SH-SY5Y (cell line): Measurements from ENCODE around the gene LRP1-AS.

ENCODE experiments used
- GATA2 ChIP-seq: IDR thresholded peaks from 2 replicates; pipeline ENCODE4 v1.6.1; 2011; ENCODE audit warnings: mild to moderate bottlenecking, low read depth, low read length
- GATA3 ChIP-seq: IDR thresholded peaks from 2 replicates; pipeline ENCODE4 v1.6.1; 2011; ENCODE audit warnings: low read depth, mild to moderate bottlenecking, low read length, moderate library complexity

- TF ChIP-seq GATA3 = no peak
- TF ChIP-seq GATA2 = no peak
Observed at GRCh38 chr12:57194253-57194652, 46.8 kb upstream of the LRP1-AS start.
